HS-5 (cell line): ENCODE results near the gene DYNC2I2.
"Not testable (repeated sequence)": the region's sequence is repeated elsewhere in the genome, so short reads cannot be mapped to it uniquely, and the experiment has no call there.

Experiments
- DNase-seq: peaks from one replicate; pipeline ENCODE4 v3.0.0-alpha.2; 2012; ENCODE audit warnings: low read depth

Gene DYNC2I2

GRCh38 chr9:128685636-128686489, 29.2 kb upstream of the DYNC2I2 start:
- DNase-seq, result no peak

DNA sequence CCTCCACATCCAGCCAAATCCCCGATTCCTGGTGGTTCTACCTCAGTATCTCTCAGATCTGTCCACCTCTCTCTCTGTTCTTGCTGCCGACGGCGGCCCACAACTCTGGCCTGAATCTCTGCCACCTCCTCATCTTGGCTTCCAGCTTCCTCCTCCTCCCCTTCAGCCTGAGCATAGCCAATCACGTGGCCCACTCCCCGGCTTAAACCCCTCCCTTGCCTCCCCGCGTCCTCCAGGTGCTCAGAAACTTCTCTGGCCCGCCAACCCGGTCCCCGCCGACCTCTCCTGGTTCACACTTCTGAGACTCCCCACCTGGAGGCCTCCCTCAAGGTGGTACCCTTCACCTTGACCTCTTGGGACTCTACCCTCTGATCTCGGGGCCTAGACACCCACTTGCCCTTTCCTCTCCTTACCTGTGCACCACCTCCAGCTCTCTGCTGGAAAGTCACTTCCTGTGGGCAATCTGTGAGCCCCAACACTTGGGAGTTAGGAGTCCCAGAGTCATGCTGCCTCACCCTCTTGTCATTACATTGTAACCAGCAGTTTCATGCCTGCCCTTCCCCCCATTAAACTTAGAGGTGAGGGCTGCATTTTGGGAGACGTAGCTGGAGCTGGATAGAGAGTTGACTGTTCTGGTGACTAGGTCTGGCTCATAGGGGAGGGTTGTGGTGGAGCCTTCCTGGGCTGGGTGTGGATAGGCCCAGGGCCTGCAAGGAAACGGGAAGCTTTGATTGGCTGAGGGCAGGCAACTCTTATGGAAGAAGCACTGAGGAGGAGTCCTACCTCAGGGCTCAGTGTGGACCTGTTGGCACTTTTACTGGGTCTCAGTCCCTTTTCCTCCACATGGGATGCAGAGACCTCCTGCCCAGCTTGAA, 27.9 kb upstream of the DYNC2I2 start:
- peak; percentile 68 for DNase-seq

GRCh38 chr9:128684065-128684324, 27.3 kb upstream of the DYNC2I2 start:
- no peak for DNase-seq

DNA sequence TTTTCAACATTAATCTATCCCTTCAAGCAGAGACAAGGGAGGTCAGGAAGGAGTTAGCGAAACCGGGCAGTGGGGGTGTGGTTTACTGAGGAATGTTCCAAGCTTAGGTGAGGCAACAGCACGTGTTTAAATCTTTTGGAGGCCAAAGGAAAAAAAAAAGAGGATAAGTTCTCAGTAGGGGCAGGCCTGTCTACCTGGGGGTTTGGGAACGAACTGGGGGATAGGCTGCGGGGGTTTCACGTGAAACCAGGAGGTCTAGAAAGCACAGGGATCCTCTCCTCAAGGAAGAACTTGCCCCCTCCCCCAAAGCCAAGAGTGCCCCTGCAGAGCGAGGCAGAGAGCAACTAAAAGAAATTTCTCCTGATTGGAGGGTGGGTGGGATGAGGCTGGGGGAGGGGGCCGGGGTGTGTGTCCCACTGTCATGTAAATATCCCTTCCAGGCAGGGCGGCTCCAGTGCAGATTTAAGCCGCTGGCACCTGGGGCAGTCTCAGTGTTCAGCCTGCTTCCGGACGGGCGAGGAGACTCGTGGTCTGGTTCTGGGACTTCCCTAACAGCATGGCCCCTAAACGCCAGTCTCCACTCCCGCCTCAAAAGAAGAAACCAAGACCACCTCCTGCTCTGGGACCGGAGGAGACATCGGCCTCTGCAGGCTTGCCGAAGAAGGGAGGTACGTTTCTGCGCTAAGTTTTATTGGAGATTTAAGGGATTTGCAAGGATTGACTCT, 26.9 kb upstream of the DYNC2I2 start:
- no peak for DNase-seq

GRCh38 chr9:128677794-128678193, 21.1 kb upstream of the DYNC2I2 start:
- no peak for DNase-seq

GRCh38 chr9:128675382-128675781, 18.7 kb upstream of the DYNC2I2 start:
- no peak for DNase-seq

- DNase-seq, result no peak
These were observed 13.1 kb upstream of the DYNC2I2 start for GRCh38 chr9:128669786-128670185.

- DNase-seq, result not testable (repeated sequence)
These were observed 9.9 kb upstream of the DYNC2I2 start for GRCh38 chr9:128666481-128666941.

DNA sequence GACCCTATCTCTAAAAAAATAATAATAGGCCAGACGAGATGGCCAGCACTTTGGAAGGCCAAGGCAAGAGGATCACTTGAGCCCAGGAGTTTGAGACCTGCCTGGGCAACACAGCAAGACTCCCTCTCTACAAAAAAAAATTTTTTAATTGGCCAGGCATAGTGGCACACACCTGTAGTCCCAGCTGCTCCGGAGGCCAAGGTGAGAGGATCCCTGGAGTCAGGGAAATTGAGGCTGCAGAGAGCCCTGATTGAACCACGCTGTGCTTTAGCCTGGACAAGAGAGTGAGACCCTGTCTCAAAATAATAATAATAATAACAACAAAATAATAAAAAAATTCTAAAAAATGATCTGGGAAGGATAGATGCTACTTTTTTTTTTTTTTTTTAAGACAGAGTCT, 1.1 kb upstream of the DYNC2I2 start:
- no peak for DNase-seq

DNA sequence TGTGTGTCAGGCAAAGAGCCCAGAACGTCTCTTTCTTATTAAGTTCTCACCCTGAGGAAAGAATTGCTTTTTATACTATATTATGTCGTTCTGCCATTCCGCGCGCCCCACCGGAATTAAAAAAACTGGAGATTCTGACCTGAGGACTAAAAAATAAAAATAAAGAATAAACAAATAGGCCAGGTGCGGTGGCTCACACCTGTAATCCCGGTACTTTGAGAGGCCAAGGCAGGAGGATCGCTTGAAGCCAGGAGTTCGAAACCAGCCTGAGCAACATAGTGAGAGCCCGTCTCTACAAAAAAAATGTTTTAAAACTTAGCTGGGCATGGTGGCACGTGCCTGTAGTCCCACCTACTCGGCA, 677 bp upstream of the DYNC2I2 start:
- no peak for DNase-seq

DNA sequence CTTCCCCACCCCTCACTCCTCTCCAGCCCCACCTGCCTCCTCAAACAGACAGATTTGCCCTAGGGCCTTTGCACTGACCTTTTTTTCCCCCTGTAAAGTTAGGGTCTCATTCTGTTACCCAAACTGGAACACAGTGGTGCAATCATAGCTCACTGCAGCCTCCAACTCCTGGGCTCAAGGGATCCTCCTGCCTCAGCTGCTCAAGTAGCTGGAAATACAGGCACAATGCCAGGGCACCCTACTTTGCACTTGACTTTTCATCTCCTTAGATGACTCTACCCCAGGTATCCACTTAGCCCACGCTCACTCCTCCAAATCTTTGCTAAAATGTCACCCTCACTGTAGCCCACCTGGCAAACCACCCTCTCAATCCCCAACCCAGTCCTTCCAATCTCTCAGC, 2.2 kb downstream of the DYNC2I2 start:
- no peak for DNase-seq

GRCh38 chr9:128653908-128654307, 2.7 kb downstream of the DYNC2I2 start:
- DNase-seq, result no peak

- DNase-seq, result no peak
These were observed 4.8 kb downstream of the DYNC2I2 start for GRCh38 chr9:128651798-128652197.

GRCh38 chr9:128648206-128648605, 8.4 kb downstream of the DYNC2I2 start:
- not testable (repeated sequence) for DNase-seq

GRCh38 chr9:128643519-128644300, 12.9 kb downstream of the DYNC2I2 start:
- DNase-seq, result no peak

GRCh38 chr9:128642675-128643245, 13.9 kb downstream of the DYNC2I2 start:
- no peak for DNase-seq

DNA sequence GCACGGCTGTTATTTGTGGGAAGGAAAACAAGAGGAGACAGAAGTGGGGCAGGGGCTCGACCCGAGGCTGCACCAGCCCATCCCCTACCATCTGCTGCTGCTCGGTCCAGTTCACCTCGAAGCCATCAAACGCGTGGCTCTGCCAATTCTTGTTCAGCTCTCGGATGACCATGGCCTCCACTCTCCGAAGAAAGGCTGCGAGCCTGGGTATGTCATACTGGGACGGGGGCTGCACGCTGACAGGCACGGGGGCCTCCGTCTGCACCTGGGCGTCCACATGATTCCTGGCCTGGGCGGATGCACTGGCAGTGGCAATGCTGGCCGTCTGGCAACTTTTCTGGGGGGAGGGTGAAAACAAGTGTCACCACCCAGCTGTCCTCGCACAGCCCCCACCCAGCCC, 16.0 kb downstream of the DYNC2I2 start:
- no peak for DNase-seq

GRCh38 chr9:128638580-128638979, 18.1 kb downstream of the DYNC2I2 start:
- DNase-seq, result no peak

DNA sequence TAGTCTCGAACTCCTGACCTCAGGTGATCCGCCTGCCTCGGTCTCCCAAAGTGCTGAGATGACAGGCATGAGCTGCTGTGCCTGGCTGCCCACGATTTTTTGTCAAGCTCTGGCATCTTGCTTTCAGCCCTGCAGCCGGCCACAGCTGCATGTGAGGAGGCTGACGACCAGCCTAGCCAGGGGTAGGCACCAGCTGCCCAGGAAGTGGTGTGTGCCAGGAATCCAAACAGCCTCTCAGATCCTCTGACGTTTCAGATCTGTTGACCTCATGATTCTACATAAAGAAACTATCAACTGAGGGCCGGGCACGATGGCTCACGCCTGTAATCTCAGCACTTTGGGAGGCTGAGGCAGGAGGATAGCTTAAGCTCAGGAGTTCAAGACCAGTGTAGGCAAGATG, 19.0 kb downstream of the DYNC2I2 start:
- no peak for DNase-seq

GRCh38 chr9:128636556-128637530, 19.8 kb downstream of the DYNC2I2 start:
- no peak for DNase-seq
